DOHH2 (cell line): ENCODE data around the gene SCGB1A1.

Source experiments
- H3F3A ChIP-seq: fragments of 200-600 bp; sonication (generic), shearing (Covaris generic); 2 replicates; pipeline ENCODE4 v1.6.0; 2016; ENCODE audit warnings: antibody characterized with exemption, mild to moderate bottlenecking; ENCODE audit not compliant: control insufficient read depth, insufficient read depth
- H3K27ac ChIP-seq: fragments of 200-600 bp; sonication (generic); 2 replicates; pipeline ENCODE4 v1.5.1; 2014; ENCODE audit warnings: low read depth, mild to moderate bottlenecking, low read length, moderate library complexity
- H3K27me3 ChIP-seq: fragments of 200-600 bp; sonication (generic); 2 replicates; pipeline ENCODE4 v1.6.1; 2014; ENCODE audit warnings: mild to moderate bottlenecking, low read length, mixed read lengths; ENCODE audit not compliant: control insufficient read depth
- H3K36me3 ChIP-seq: fragments of 200-600 bp; sonication (generic); 2 replicates; pipeline ENCODE4 v1.6.1; 2014; ENCODE audit warnings: mild to moderate bottlenecking, low read length, moderate library complexity, mixed read lengths; ENCODE audit not compliant: control insufficient read depth
- H3K4me1 ChIP-seq: fragments of 200-600 bp; sonication (generic); 2 replicates; pipeline ENCODE4 v1.6.1; 2014; ENCODE audit warnings: mild to moderate bottlenecking, low read length, mixed read lengths; ENCODE audit not compliant: control insufficient read depth
- H3K4me2 ChIP-seq: fragments of 200-600 bp; sonication (generic); 2 replicates; pipeline ENCODE4 v1.6.0; 2014; ENCODE audit warnings: mild to moderate bottlenecking, low read length, moderate library complexity
- H3K4me3 ChIP-seq: fragments of 200-600 bp; sonication (generic); 2 replicates; pipeline ENCODE4 v1.5.1; 2014; ENCODE audit warnings: mild to moderate bottlenecking, low read length, mixed read lengths
- H3K79me2 ChIP-seq: fragments of 200-600 bp; sonication (generic); 2 replicates; pipeline ENCODE4 v1.6.1; 2014; ENCODE audit warnings: mild to moderate bottlenecking, low read length, mixed read lengths; ENCODE audit not compliant: control insufficient read depth
- H3K9me2 ChIP-seq: fragments of 200-600 bp; sonication (generic); replicated peaks from 2 replicates; pipeline ENCODE4 v1.6.1; 2014; ENCODE audit warnings: mild to moderate bottlenecking, low read length, mixed read lengths; ENCODE audit not compliant: control insufficient read depth
- H3K9me3 ChIP-seq: fragments of 200-600 bp; sonication (generic); 2 replicates; pipeline ENCODE4 v1.6.1; 2014; ENCODE audit warnings: antibody characterized with exemption, low read length, mixed read lengths; ENCODE audit not compliant: control insufficient read depth, insufficient read depth
- H4K20me1 ChIP-seq: fragments of 200-600 bp; sonication (generic); 2 replicates; pipeline ENCODE4 v1.6.0; 2014; ENCODE audit warnings: low read depth, mild to moderate bottlenecking, antibody characterized with exemption, low read length, moderate library complexity; ENCODE audit not compliant: control insufficient read depth, insufficient read depth
- EZH2phosphoT487 ChIP-seq: fragments of 200-600 bp; sonication (generic); IDR thresholded peaks from 2 replicates; pipeline ENCODE4 v1.6.1; 2017; ENCODE audit warnings: borderline replicate concordance, mild to moderate bottlenecking, antibody characterized with exemption, low read length, moderate library complexity, mixed read lengths
- TF ChIP-seq, protein P1 (sequence below): fragments of 200-600 bp; sonication (generic); IDR thresholded peaks from one replicate; pipeline ENCODE4 v1.5.1; 2014; ENCODE audit warnings: antibody characterized with exemption, mild to moderate bottlenecking, low read depth, low read length; ENCODE audit not compliant: poor library complexity, severe bottlenecking

The SCGB1A1 gene

DNA sequence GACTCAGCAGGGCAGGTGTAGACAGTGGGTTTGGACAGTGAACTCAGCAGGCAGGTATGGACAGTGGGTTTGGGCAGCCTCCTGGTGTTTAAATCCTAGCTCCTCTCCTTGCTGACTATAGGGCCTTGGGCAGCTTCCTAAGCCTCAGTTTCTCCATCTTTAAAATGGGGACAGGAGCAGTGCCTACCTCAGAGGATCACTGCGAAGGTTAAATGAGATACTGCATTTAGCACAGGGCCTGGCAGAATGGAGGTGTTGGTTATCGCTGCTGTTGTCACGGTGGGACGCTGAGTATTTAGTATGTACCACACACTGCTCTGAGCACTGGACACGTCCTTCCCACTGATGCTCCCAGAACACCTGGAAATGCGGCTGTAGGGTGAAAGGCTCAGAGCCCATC lies 14.4 kb upstream of the SCGB1A1 start:
- Histone ChIP-seq H3K27ac (no peak overlapping the region), H3K27me3 (0 out of 2 replicates have a peak, but pooled peaks cover 3% of the 10 kb centered on the region), H3K4me1 (no peaks in the 10 kb centered on the region), H3K9me2 (no peaks in the 10 kb centered on the region), H3K4me2 (no peak overlapping the region), H3F3A (no peaks in the 10 kb centered on the region), H3K4me3 (no peak overlapping the region), H3K9me3 (no peaks in the 10 kb centered on the region), H3K36me3 (no peaks in the 10 kb centered on the region), H3K79me2 (no peaks in the 10 kb centered on the region), H4K20me1 (0 out of 2 replicates have a peak, but pooled peaks cover 3% of the 10 kb centered on the region)
- TF ChIP-seq EZH2phosphoT487: no peak
- TF ChIP-seq, protein P1, sequence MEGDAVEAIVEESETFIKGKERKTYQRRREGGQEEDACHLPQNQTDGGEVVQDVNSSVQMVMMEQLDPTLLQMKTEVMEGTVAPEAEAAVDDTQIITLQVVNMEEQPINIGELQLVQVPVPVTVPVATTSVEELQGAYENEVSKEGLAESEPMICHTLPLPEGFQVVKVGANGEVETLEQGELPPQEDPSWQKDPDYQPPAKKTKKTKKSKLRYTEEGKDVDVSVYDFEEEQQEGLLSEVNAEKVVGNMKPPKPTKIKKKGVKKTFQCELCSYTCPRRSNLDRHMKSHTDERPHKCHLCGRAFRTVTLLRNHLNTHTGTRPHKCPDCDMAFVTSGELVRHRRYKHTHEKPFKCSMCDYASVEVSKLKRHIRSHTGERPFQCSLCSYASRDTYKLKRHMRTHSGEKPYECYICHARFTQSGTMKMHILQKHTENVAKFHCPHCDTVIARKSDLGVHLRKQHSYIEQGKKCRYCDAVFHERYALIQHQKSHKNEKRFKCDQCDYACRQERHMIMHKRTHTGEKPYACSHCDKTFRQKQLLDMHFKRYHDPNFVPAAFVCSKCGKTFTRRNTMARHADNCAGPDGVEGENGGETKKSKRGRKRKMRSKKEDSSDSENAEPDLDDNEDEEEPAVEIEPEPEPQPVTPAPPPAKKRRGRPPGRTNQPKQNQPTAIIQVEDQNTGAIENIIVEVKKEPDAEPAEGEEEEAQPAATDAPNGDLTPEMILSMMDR: no peak

DNA sequence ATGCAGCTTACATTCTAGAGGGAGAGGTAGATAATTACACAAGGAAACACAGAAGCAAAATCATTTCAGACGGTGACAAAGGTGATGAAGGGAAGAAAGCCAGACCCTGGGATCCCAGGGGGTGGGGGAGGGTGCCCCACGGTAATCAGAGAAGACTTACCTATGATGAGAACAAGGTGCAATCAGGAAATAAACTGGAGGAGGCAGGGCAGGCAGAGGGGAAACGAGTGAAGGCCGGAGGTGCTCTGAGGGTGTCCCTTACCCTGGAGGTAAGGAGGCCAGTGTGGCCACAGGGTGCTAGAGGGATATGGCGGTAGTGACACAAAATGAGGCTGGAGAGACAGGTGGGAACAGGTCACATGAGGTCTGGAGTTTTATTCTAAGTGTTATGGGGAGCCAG lies 13.9 kb upstream of the SCGB1A1 start:
- 0 out of 2 replicates have a peak, but pooled peaks cover 3% of the 10 kb centered on the region for H3K27me3 ChIP-seq
- no peak overlapping the region for H3K4me3 ChIP-seq
- no peaks in the 10 kb centered on the region for H3K4me1 ChIP-seq
- no peak overlapping the region for H3K4me2 ChIP-seq
- TF ChIP-seq EZH2phosphoT487: no peak
- TF ChIP-seq, protein P1: no peak
- H3K9me3 ChIP-seq: no peaks in the 10 kb centered on the region
- no peaks in the 10 kb centered on the region for H3K36me3 ChIP-seq
- no peaks in the 10 kb centered on the region for H3K79me2 ChIP-seq
- no peak overlapping the region for H3K27ac ChIP-seq
- H3K9me2 ChIP-seq: no peaks in the 10 kb centered on the region
- H4K20me1 ChIP-seq: 0 out of 2 replicates have a peak, but pooled peaks cover 3% of the 10 kb centered on the region
- H3F3A ChIP-seq: no peaks in the 10 kb centered on the region

DNA sequence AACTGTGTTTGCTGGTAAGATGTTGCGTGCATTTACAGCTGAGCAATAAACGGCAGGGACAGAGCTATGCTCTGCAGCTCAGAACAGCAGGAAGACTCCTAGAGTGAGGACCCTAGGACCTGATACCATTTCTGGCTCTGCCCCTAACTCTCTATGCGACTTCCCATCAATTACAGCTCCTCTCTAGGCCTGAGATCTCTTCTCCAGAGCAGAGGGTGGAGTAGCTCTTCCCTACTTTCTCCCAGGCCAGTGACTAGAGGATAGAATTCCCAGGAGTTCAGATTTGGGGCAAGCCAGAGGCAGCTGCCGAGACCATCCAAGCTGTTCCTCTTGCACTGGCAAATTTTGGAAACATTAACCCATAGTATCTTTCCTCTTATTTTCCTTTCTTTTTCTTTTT lies 12.8 kb upstream of the SCGB1A1 start:
- Histone ChIP-seq H3K27ac (no peak overlapping the region), H4K20me1 (0 out of 2 replicates have a peak, but pooled peaks cover 1% of the 10 kb centered on the region), H3K9me3 (no peaks in the 10 kb centered on the region), H3K4me3 (no peak overlapping the region), H3K79me2 (no peaks in the 10 kb centered on the region), H3K9me2 (no peaks in the 10 kb centered on the region), H3K4me1 (no peaks in the 10 kb centered on the region), H3K4me2 (no peak overlapping the region), H3F3A (no peaks in the 10 kb centered on the region), H3K27me3 (no peaks in the 10 kb centered on the region), H3K36me3 (no peaks in the 10 kb centered on the region)
- TF ChIP-seq, protein P1: no peak
- no peak for TF ChIP-seq EZH2phosphoT487

DNA sequence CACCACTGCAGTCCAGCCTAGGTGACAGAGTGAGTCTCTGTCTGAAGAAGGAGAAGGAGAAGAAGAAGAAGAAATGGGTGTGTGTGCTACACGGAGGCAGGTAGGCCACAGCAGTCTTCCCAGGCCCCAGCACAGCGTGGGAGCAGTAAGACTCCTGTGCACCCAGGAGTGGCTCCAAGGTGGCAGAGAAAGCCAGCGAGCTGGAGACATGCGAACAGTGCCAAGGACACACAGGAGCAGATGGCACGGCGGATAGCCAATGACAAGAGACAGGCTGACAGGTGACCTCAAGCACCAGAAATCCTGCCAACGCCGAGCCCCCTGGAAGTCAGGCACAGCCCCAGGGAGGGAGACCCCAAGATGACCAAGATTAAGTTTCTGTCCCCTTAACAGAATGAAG lies 9.0 kb upstream of the SCGB1A1 start:
- Histone ChIP-seq H4K20me1 (no peaks in the 10 kb centered on the region), H3K4me3 (no peak overlapping the region), H3F3A (no peaks in the 10 kb centered on the region), H3K79me2 (no peaks in the 10 kb centered on the region), H3K4me2 (no peak overlapping the region), H3K36me3 (no peaks in the 10 kb centered on the region), H3K27me3 (no peaks in the 10 kb centered on the region), H3K27ac (no peak overlapping the region), H3K9me2 (no peaks in the 10 kb centered on the region), H3K9me3 (no peaks in the 10 kb centered on the region), H3K4me1 (no peaks in the 10 kb centered on the region)
- TF ChIP-seq EZH2phosphoT487: no peak
- TF ChIP-seq, protein P1: no peak
